OCI-LY3 (cell line): ENCODE measurements around the gene POP7.

Experiments
- CTCF ChIP-seq: fragments of 200-600, 300-600 bp; sonication (generic); IDR thresholded peaks from 2 replicates; pipeline ENCODE4 v1.5.1; 2014; ENCODE audit warnings: antibody characterized with exemption, low read length, low read depth
- EZH2phosphoT487 ChIP-seq: fragments of 200-600 bp; shearing (Covaris generic); IDR thresholded peaks from 2 replicates; pipeline ENCODE4 v1.6.1; 2018; ENCODE audit warnings: antibody characterized with exemption, mixed run types, low read depth

GRCh38 chr7:100675581-100676350 is 30.2 kb upstream of the POP7 start:
- TF ChIP-seq CTCF (no peak), EZH2phosphoT487 (no peak)
